GM21529 (cell line): Measurements from ENCODE around the gene TGIF2LX.
"Not testable (repeated sequence)": the region's sequence is repeated elsewhere in the genome, so short reads cannot be mapped to it uniquely, and the experiment has no call there.

Experiments used
- ATAC-seq: cut with Tn5 transposase; IDR thresholded peaks from one replicate; pipeline ENCODE4 v1.9.1; 2021; ENCODE audit not compliant: unreplicated experiment

The TGIF2LX gene

DNA sequence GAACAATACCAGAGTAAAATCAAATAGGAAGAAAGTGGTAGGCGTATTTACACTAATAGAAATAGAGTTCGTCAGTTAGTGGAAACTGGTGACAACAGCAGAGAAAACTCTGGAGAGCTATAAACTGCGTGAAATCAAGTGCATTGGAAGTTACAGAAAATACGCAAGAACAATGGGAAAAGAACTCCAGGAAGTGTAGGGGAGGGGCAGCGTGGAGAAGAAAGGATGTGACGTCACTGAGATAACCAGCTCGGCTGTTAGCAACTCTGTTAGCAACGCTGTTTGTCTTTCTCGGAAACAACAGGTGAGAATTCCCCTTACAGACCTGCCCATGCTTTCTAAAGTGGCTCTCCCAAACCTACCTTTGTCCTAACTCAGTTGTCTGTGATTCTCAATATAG lies at the start of gene TGIF2LX:
TGIF2LX (plus strand) TSS at position 244 of the 400 bp plus-strand sequence. CDS start 178 bp downstream, outside the sequence.
- ATAC-seq = not testable (repeated sequence)

DNA sequence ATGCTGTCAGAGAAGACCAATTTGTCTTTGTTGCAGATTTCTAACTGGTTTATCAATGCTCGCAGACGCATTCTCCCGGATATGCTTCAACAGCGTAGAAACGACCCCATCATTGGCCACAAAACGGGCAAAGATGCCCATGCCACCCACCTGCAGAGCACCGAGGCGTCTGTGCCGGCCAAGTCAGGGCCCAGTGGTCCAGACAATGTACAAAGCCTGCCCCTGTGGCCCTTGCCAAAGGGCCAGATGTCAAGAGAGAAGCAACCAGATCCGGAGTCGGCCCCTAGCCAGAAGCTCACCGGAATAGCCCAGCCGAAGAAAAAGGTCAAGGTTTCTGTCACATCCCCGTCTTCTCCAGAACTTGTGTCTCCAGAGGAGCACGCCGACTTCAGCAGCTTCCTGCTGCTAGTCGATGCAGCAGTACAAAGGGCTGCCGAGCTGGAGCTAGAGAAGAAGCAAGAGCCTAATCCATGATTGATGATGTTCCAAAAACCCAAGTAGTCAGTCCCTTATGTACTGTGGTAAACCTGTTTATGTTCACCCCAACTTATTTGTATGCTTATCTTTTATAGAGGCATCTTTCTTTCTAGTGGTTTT lies 728 bp downstream of the TGIF2LX start:
- not testable (repeated sequence) for ATAC-seq

DNA sequence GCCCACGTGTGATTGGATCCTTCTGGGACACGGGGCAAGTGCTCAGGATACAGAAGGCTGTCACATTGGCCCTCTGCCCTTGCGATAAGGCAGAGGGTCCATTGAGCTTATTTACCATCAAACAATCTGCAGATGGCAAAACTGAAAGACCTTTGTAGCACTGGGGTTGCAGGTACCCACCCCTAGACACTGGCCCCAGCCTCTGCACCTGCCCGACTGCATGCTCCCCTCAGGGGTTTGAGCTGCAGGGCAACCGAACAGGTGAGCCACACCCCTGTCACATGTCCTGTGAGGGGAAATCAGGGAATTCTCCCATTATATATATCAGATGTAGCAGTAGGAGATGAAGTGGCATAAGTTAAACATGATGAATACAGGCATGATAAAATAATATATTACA lies 21.4 kb downstream of the TGIF2LX start:
- not testable (repeated sequence) for ATAC-seq

DNA sequence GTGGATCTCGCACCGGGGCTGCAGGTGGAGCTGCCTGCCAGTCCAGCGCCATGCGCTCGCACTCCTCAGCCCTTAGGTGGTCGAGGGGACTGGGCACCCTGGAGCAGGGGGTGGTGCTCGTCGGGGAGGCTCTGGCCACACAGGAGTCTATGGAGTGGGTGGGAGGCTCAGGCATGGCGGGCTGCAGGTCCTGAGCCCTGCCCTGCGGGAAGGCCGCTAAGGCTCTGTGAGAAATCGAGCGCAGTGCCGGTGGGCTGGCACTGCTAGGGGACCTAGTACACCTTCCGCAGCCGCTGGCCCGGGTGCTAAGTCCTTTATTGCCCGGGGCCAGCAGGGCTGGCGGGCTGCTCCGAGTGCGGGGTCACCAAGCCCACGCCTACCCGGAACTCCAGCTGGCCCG lies 43.9 kb downstream of the TGIF2LX start:
- ATAC-seq = not testable (repeated sequence)
